ENCODE data around the gene MICU1. TPM values are rescaled to one million over a fixed set of nuclear protein-coding genes. Genes with fewer than 3 reads are reported as not detected.

Gene MICU1
- total and polyA plus RNA-seq, 2 of the 13 experiments (the other 11 are each of a cell fraction or from before 2014, with no cell fraction given) = 32.5 to 56.1 TPM

GRCh38 chr10:72320676-72321247, 305.1 kb downstream of the MICU1 start (continued):
- TF ChIP-seq ZBTB44 (CRISPR knock-in tag; IDR thresholded peaks at IDR 0.05) (no peak), ZNF383 (CRISPR knock-in tag; IDR thresholded peaks at IDR 0.05; ENCODE audit: borderline replicate concordance) (no peak), HMG20A (CRISPR knock-in tag; IDR thresholded peaks at IDR 0.05; ENCODE audit: borderline replicate concordance) (peak; percentile 64), ZNF24 (IDR thresholded peaks at IDR 0.05) (no peak), CBX2 (IDR thresholded peaks at IDR 0.05; ENCODE audit: low read depth, low read length) (no peak), CBX2 (CRISPR knock-in tag; IDR thresholded peaks at IDR 0.05; ENCODE audit: low read depth) (no peak), RFX1 (IDR thresholded peaks at IDR 0.05) (no peak), CBX1 (IDR thresholded peaks at IDR 0.05; ENCODE audit: low read depth) (no peak), HNF1A (IDR thresholded peaks at IDR 0.05; ENCODE audit: low read depth) (no peak), HNF1A (CRISPR knock-in tag; IDR thresholded peaks at IDR 0.05; ENCODE audit: borderline replicate concordance) (0 out of 2 replicates have a peak, but pooled peaks have one; percentile 12), BCL6 (CRISPR knock-in tag; IDR thresholded peaks at IDR 0.05) (peak; percentile 29; the same call in 1 of the 2 replicates), MAX (IDR thresholded peaks at IDR 0.05) (peak; percentile 66), ZSCAN29 (CRISPR knock-in tag; conservative IDR thresholded peaks at IDR 0.05) (no peak), SP2 (CRISPR knock-in tag; IDR thresholded peaks at IDR 0.05) (no peak), ZNF773 (CRISPR knock-in tag; IDR thresholded peaks at IDR 0.05; ENCODE audit: borderline replicate concordance) (no peak), GZF1 (CRISPR knock-in tag; IDR thresholded peaks at IDR 0.05) (no peak; the same call in 1 of the 2 replicates), DMTF1 (CRISPR knock-in tag; IDR thresholded peaks at IDR 0.05) (no peak), UBTF (CRISPR knock-in tag; IDR thresholded peaks at IDR 0.05) (peak; percentile 86), AKAP8 (CRISPR knock-in tag; IDR thresholded peaks at IDR 0.05) (no peak), ZSCAN31 (CRISPR knock-in tag; IDR thresholded peaks at IDR 0.05; ENCODE audit: low read depth) (no peak), KDM2A (CRISPR knock-in tag; IDR thresholded peaks at IDR 0.05; ENCODE audit: borderline replicate concordance, low read depth) (no peak)

Measured in HepG2 (cell line).